Gastrocnemius medialis (tissue), 4 donors: ENCODE measurements around the gene ETHE1. TPM values are rescaled to one million over a fixed set of nuclear protein-coding genes. Genes with fewer than 3 reads are reported as not detected.

Source experiments
- ATAC-seq, 2 donors: fragments of 150-250 bp; one replicate each; pipeline ENCODE4 v1.9.1; 2016
- DNase-seq, 2 donors: peaks; one replicate each; pipeline ENCODE4 v3.0.0-alpha.2; 2019
- H3K27ac ChIP-seq, 4 donors: fragments of 200-600 bp; sonication (generic); 1 replicate in 1 of 4; 2 replicates in 3 of 4; pipeline ENCODE4 v1.5.1; 2016 to 2018; ENCODE audit warnings: mild to moderate bottlenecking in 2 of 4, moderate library complexity in 1 of 4
- H3K27me3 ChIP-seq, 3 donors: fragments of 200-600 bp; sonication (generic) in 2 of 3; 1 replicate in 1 of 3; 2 replicates in 2 of 3; pipeline versions ENCODE4 v1.5.1 to v1.6.0; 2016 to 2019; ENCODE audit warnings: mild to moderate bottlenecking in 1 of 3, moderate library complexity in 1 of 3
- H3K36me3 ChIP-seq, 2 donors: fragments of 200-600 bp; sonication (generic) in 1 of 2; one replicate each; pipeline ENCODE4 v1.5.1; 2017 to 2018
- H3K4me1 ChIP-seq, 2 donors: fragments of 200-600 bp; sonication (generic) in 1 of 2; one replicate each; pipeline ENCODE4 v1.5.1; 2016 to 2017; ENCODE audit warnings: mild to moderate bottlenecking in 2 of 2
- H3K4me3 ChIP-seq, 4 donors: fragments of 200-600 bp; sonication (generic) in 3 of 4; 1 replicate in 1 of 4; 2 replicates in 3 of 4; pipeline ENCODE4 v1.5.1; 2016 to 2019; ENCODE audit warnings: mild to moderate bottlenecking in 2 of 4
- H3K9me3 ChIP-seq, 3 donors: fragments of 200-600 bp; sonication (generic) in 2 of 3; 1 replicate in 1 of 3; 2 replicates in 2 of 3; pipeline ENCODE4 v1.5.1; 2016 to 2019
- CTCF ChIP-seq, 5 experiments: fragments of 450-650 bp in 3 of 5; fragments of 200-600 bp in 2 of 5; sonication (generic) in 2 of 5; IDR thresholded peaks in 4 of 5; conservative IDR thresholded peaks in 1 of 5; 1 replicate in 4 of 5; 2 replicates in 1 of 5; pipeline ENCODE4 v1.5.1; 2016 to 2019; ENCODE audit warnings: antibody characterized with exemption in 5 of 5, mild to moderate bottlenecking in 3 of 5, moderate library complexity in 3 of 5
- POLR2A ChIP-seq, 2 donors: fragments of 450-650 bp; IDR thresholded peaks; one replicate each; pipeline ENCODE4 v1.6.1; 2017; ENCODE audit warnings: antibody characterized with exemption in 2 of 2, mild to moderate bottlenecking in 2 of 2, moderate library complexity in 2 of 2
- in situ Hi-C, 4 donors: fragments of 200-750 bp; cut with MboI; loops; one replicate each; pipeline versions ENCODE4 v1.15.0 to v1.8.0; 2017; ENCODE audit warnings: low sequenced_read_pairs in 4 of 4
- intact Hi-C: fragments of 100-400 bp; cut with DNase I; formaldehyde crosslinking; loops from one replicate; pipeline ENCODE4 v1.15.1; 2023; ENCODE audit warnings: low total_unique reads
- total RNA-seq, 4 donors: library from RNA; depleted of rRNA; stranded (reverse); fragments of >200 nt; gene quantifications; one replicate each; pipeline versions ENCODE4 v1.1.0 to v1.2.3, GENCODE V29; 2016

ETHE1 gene
- total RNA-seq, 4 donors from 2014 or later: 18.6 to 34.8 (median 29.2) TPM

GRCh38 chr19:43469160-43469480 lies 57.9 kb downstream of the ETHE1 start:
- no peak for DNase-seq
- Histone ChIP-seq H3K4me1 (no peaks in the 10 kb centered on the region), H3K9me3 (no peaks in the 10 kb centered on the region), H3K36me3 (no peaks in the 10 kb centered on the region), H3K27me3 (peaks cover 12 to 27% (median 16%) of the 10 kb centered on the region in 3 donors), H3K4me3 (no peak overlapping the region), H3K27ac (no peak overlapping the region)
- in situ Hi-C loops: no loop called here
- ATAC-seq: no peak
- TF ChIP-seq POLR2A (IDR thresholded peaks at IDR 0.05) (no peak), CTCF (IDR thresholded peaks at IDR 0.05 in 4 of 5, conservative IDR thresholded peaks at IDR 0.05 in 1 of 5) (no peak)
- intact Hi-C loops: no loop called here

- TF ChIP-seq CTCF (IDR thresholded peaks at IDR 0.05 in 4 of 5, conservative IDR thresholded peaks at IDR 0.05 in 1 of 5): no peak
- no peak for TF ChIP-seq POLR2A (IDR thresholded peaks at IDR 0.05)
- intact Hi-C loops: no loop called here
- Histone ChIP-seq H3K4me3 (no peak overlapping the region), H3K4me1 (no peaks in the 10 kb centered on the region), H3K27ac (no peak overlapping the region), H3K36me3 (no peaks in the 10 kb centered on the region), H3K27me3 (peaks cover 12 to 32% (median 18%) of the 10 kb centered on the region in 3 donors), H3K9me3 (no peaks in the 10 kb centered on the region)
- no peak for ATAC-seq
- in situ Hi-C loops: no loop called here
- no peak for DNase-seq
These were observed 58.4 kb downstream of the ETHE1 start for GRCh38 chr19:43468354-43469159.

- intact Hi-C loops (no loop called here), in situ Hi-C loops (no loop called here)
These were observed 59.3 kb downstream of the ETHE1 start for GRCh38 chr19:43467730-43468129.

GRCh38 chr19:43467276-43467675 lies 59.7 kb downstream of the ETHE1 start:
- intact Hi-C loops: no loop called here
- Histone ChIP-seq H3K9me3 (no peaks in the 10 kb centered on the region), H3K4me3 (no peak overlapping the region), H3K27ac (no peak overlapping the region), H3K36me3 (no peaks in the 10 kb centered on the region), H3K4me1 (no peaks in the 10 kb centered on the region), H3K27me3 (peaks cover 12 to 35% (median 18%) of the 10 kb centered on the region in 3 donors)
- no peak for DNase-seq
- TF ChIP-seq POLR2A (IDR thresholded peaks at IDR 0.05) (no peak), CTCF (IDR thresholded peaks at IDR 0.05 in 4 of 5, conservative IDR thresholded peaks at IDR 0.05 in 1 of 5) (no peak)
- in situ Hi-C loops: no loop called here
- ATAC-seq: no peak

More at GRCh38 chr19:43467730-43468129, 59.3 kb downstream of the ETHE1 start:
- Histone ChIP-seq H3K4me3 (no peak overlapping the region), H3K27me3 (peaks cover 12 to 32% (median 18%) of the 10 kb centered on the region in 3 donors), H3K4me1 (no peaks in the 10 kb centered on the region), H3K9me3 (no peaks in the 10 kb centered on the region), H3K36me3 (no peaks in the 10 kb centered on the region), H3K27ac (no peak overlapping the region)
- TF ChIP-seq CTCF (IDR thresholded peaks at IDR 0.05 in 4 of 5, conservative IDR thresholded peaks at IDR 0.05 in 1 of 5): no peak
- no peak for TF ChIP-seq POLR2A (IDR thresholded peaks at IDR 0.05)
- no peak for ATAC-seq
- no peak for DNase-seq
